HepG2 (cell line): ENCODE data around the gene CDK18. TPM values are rescaled to one million over a fixed set of nuclear protein-coding genes. Genes with fewer than 3 reads are reported as not detected.

Source experiments
- BORCS8-MEF2B ChIP-seq: sonication (generic); formaldehyde crosslinking; IDR thresholded peaks from 2 replicates; pipeline ENCODE4 v1.8.0; 2022; ENCODE audit warnings: mild to moderate bottlenecking, missing genetic modification reagents
- EED ChIP-seq: sonication (generic); formaldehyde crosslinking; IDR thresholded peaks from 2 replicates; pipeline ENCODE4 v1.5.0; 2020; ENCODE audit warnings: mild to moderate bottlenecking, missing genetic modification reagents
- KDM2A ChIP-seq: sonication (generic); formaldehyde crosslinking; IDR thresholded peaks from 2 replicates; pipeline ENCODE4 v1.4.0; 2020; ENCODE audit warnings: low read depth, missing genetic modification reagents, borderline replicate concordance
- KDM5A ChIP-seq: fragments of 200-600 bp; sonication (generic); IDR thresholded peaks from 2 replicates; pipeline ENCODE4 v1.7.0; 2018; ENCODE audit warnings: antibody characterized with exemption, mild to moderate bottlenecking, low read length, borderline replicate concordance
- PHF20 ChIP-seq: sonication (generic); formaldehyde crosslinking; IDR thresholded peaks from 2 replicates; pipeline ENCODE4 v1.5.0; 2020; ENCODE audit warnings: mild to moderate bottlenecking, missing genetic modification reagents
- RARG ChIP-seq: sonication (generic); formaldehyde crosslinking; IDR thresholded peaks from 2 replicates; pipeline ENCODE4 v1.4.0; 2020; ENCODE audit warnings: low read depth, mild to moderate bottlenecking, missing genetic modification reagents
- RNF2 ChIP-seq: fragments of 450-650 bp; conservative IDR thresholded peaks from 2 replicates; pipeline ENCODE4 v1.6.1; 2016; ENCODE audit warnings: low read depth
- WIZ ChIP-seq: sonication (generic); formaldehyde crosslinking; IDR thresholded peaks from 2 replicates; pipeline ENCODE4 v1.5.1; 2020; ENCODE audit warnings: mild to moderate bottlenecking, missing genetic modification reagents
- ZFP36 ChIP-seq: fragments of 150-350 bp; IDR thresholded peaks from 2 replicates; pipeline ENCODE4 v1.6.1; 2018; ENCODE audit warnings: borderline replicate concordance, low read length, low read depth; ENCODE audit not compliant: partially characterized antibody
- ZNF33A ChIP-seq: sonication (generic); formaldehyde crosslinking; IDR thresholded peaks from 2 replicates; pipeline ENCODE4 v1.5.1; 2020; ENCODE audit warnings: missing genetic modification reagents, mild to moderate bottlenecking, moderate library complexity, borderline replicate concordance
- ZNF343 ChIP-seq: sonication (generic); formaldehyde crosslinking; IDR thresholded peaks from 2 replicates; pipeline ENCODE4 v1.4.0; 2020; ENCODE audit warnings: mild to moderate bottlenecking, missing genetic modification reagents
- ZNF556 ChIP-seq: sonication (generic); formaldehyde crosslinking; IDR thresholded peaks from 2 replicates; pipeline ENCODE4 v1.4.0; 2020; ENCODE audit warnings: mild to moderate bottlenecking, missing genetic modification reagents, borderline replicate concordance
- polyA plus RNA-seq, 8 experiments: library from polyadenylated mRNA; depleted of rRNA in 3 of 8; stranded (reverse) in 7 of 8; unstranded in 1 of 8; fragments of >200 nt; fragmentation: Illumina TruSeq in 4 of 8; extraction: Trizol in 4 of 8; gene quantifications; 2 replicates each; pipeline versions ENCODE4 v1.2.1 to v1.2.3, GENCODE V29; 2011 to 2016; ENCODE audit warnings: low read depth in 4 of 8, missing spikeins in 1 of 8, mixed read lengths in 1 of 8; ENCODE audit not compliant: insufficient read depth in 1 of 8
- total RNA-seq, 5 experiments: library from RNA; depleted of rRNA; stranded (reverse); fragments of >200 nt; fragmentation: Illumina TruSeq; extraction: Trizol; gene quantifications; 2 replicates each; pipeline ENCODE4 v1.2.3, GENCODE V29; 2016; ENCODE audit warnings: low read depth in 1 of 5
- TF ChIP-seq, protein P1 (sequence below): sonication (generic); formaldehyde crosslinking; conservative IDR thresholded peaks from 2 replicates; pipeline ENCODE4 v1.8.0; 2022; ENCODE audit warnings: mild to moderate bottlenecking, moderate library complexity, missing genetic modification reagents
- TF ChIP-seq, protein P2 (sequence below): sonication (generic); formaldehyde crosslinking; IDR thresholded peaks from 2 replicates; pipeline ENCODE4 v1.9.0; 2021; ENCODE audit warnings: missing genetic modification reagents, borderline replicate concordance
- TF ChIP-seq, protein P3 (sequence below): sonication (generic); formaldehyde crosslinking; IDR thresholded peaks from 2 replicates; pipeline ENCODE4 v1.5.1; 2020; ENCODE audit warnings: missing genetic modification reagents, mild to moderate bottlenecking, borderline replicate concordance
- TF ChIP-seq, protein P4 (sequence below): sonication (generic); formaldehyde crosslinking; IDR thresholded peaks from 2 replicates; pipeline ENCODE4 v1.4.0; 2020; ENCODE audit warnings: mild to moderate bottlenecking, missing genetic modification reagents

The CDK18 gene
- total and polyA plus RNA-seq, 2 of the 13 experiments (the other 11 are each of a cell fraction or from before 2014, with no cell fraction given) = 6.4 to 38.8 TPM

DNA sequence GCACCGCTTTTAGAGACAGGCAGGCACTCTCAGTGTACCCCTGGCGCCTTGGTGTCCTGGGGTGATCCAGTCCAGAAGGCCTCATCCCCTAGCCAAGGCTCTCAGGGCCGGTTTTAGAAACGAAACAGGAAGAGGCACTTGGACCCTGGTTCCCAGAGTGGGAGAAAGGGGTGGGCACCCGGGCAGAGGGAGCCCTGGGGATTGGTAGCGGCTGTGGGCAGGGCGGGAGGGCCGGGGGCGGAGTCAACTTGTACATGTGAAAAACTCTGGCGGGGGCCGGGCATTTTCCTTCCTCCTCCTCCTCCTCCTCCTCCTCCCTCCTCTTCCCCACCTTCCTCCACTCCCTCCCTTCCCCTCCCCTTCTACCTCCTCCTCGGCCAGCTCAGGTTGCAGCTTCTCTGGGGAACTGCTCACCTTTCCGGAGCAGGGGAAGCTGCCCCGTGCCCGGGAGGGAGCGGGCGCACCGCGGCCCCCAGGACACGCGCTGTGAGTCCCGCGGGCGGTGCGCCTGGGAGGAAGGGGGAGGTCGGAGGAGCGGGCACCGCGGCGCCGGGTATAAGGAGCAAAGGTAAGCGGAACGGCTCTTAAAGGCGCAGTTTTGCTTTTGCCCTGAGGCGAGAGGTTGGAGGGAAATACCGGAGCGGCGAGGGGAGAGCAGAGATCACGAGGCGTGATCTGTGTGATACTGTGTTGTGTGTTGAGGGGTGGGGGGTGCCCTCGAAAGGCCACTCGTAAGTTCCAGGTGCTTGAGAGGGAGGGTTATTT is at the start of gene CDK18 (continued):
- TF ChIP-seq, protein P1, sequence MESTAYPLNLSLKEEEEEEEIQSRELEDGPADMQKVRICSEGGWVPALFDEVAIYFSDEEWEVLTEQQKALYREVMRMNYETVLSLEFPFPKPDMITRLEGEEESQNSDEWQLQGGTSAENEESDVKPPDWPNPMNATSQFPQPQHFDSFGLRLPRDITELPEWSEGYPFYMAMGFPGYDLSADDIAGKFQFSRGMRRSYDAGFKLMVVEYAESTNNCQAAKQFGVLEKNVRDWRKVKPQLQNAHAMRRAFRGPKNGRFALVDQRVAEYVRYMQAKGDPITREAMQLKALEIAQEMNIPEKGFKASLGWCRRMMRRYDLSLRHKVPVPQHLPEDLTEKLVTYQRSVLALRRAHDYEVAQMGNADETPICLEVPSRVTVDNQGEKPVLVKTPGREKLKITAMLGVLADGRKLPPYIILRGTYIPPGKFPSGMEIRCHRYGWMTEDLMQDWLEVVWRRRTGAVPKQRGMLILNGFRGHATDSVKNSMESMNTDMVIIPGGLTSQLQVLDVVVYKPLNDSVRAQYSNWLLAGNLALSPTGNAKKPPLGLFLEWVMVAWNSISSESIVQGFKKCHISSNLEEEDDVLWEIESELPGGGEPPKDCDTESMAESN (CRISPR knock-in tag) = no peak
- TF ChIP-seq, protein P2, sequence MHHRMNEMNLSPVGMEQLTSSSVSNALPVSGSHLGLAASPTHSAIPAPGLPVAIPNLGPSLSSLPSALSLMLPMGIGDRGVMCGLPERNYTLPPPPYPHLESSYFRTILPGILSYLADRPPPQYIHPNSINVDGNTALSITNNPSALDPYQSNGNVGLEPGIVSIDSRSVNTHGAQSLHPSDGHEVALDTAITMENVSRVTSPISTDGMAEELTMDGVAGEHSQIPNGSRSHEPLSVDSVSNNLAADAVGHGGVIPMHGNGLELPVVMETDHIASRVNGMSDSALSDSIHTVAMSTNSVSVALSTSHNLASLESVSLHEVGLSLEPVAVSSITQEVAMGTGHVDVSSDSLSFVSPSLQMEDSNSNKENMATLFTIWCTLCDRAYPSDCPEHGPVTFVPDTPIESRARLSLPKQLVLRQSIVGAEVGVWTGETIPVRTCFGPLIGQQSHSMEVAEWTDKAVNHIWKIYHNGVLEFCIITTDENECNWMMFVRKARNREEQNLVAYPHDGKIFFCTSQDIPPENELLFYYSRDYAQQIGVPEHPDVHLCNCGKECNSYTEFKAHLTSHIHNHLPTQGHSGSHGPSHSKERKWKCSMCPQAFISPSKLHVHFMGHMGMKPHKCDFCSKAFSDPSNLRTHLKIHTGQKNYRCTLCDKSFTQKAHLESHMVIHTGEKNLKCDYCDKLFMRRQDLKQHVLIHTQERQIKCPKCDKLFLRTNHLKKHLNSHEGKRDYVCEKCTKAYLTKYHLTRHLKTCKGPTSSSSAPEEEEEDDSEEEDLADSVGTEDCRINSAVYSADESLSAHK (CRISPR knock-in tag) = no peak
- TF ChIP-seq RARG (CRISPR knock-in tag) = no peak
- TF ChIP-seq KDM2A (CRISPR knock-in tag) = peak; percentile 68; the same call in 1 of the 2 replicates
- TF ChIP-seq, protein P3, sequence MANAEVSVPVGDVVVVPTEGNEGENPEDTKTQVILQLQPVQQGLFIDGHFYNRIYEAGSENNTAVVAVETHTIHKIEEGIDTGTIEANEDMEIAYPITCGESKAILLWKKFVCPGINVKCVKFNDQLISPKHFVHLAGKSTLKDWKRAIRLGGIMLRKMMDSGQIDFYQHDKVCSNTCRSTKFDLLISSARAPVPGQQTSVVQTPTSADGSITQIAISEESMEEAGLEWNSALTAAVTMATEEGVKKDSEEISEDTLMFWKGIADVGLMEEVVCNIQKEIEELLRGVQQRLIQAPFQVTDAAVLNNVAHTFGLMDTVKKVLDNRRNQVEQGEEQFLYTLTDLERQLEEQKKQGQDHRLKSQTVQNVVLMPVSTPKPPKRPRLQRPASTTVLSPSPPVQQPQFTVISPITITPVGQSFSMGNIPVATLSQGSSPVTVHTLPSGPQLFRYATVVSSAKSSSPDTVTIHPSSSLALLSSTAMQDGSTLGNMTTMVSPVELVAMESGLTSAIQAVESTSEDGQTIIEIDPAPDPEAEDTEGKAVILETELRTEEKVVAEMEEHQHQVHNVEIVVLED (CRISPR knock-in tag) = no peak
- 0 out of 2 replicates have a peak, but pooled peaks have one; percentile 32 for TF ChIP-seq WIZ (CRISPR knock-in tag)
- peak; percentile 54; the same call in 1 of the 2 replicates for TF ChIP-seq KDM5A
- 0 out of 2 replicates have a peak, but pooled peaks have one; percentile 62 for TF ChIP-seq ZNF556
- TF ChIP-seq, protein P4, sequence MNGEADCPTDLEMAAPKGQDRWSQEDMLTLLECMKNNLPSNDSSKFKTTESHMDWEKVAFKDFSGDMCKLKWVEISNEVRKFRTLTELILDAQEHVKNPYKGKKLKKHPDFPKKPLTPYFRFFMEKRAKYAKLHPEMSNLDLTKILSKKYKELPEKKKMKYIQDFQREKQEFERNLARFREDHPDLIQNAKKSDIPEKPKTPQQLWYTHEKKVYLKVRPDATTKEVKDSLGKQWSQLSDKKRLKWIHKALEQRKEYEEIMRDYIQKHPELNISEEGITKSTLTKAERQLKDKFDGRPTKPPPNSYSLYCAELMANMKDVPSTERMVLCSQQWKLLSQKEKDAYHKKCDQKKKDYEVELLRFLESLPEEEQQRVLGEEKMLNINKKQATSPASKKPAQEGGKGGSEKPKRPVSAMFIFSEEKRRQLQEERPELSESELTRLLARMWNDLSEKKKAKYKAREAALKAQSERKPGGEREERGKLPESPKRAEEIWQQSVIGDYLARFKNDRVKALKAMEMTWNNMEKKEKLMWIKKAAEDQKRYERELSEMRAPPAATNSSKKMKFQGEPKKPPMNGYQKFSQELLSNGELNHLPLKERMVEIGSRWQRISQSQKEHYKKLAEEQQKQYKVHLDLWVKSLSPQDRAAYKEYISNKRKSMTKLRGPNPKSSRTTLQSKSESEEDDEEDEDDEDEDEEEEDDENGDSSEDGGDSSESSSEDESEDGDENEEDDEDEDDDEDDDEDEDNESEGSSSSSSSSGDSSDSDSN (CRISPR knock-in tag) = peak; percentile 37
- TF ChIP-seq ZNF343 (CRISPR knock-in tag) = 0 out of 2 replicates have a peak, but pooled peaks have one; percentile 63
- TF ChIP-seq RNF2 = 0 out of 2 replicates have a peak, but pooled peaks have one; percentile 20
- TF ChIP-seq ZFP36 = no peak
- peak; percentile 47; the same call in 1 of the 2 replicates for TF ChIP-seq PHF20
- no peak for TF ChIP-seq ZNF33A
- no peak for TF ChIP-seq EED (CRISPR knock-in tag)
- TF ChIP-seq BORCS8-MEF2B (CRISPR knock-in tag) = peak; percentile 52; the same call in 1 of the 2 replicates
